K562 (cell line): ENCODE measurements around the gene GPR26. TPM values are rescaled to one million over a fixed set of nuclear protein-coding genes. Genes with fewer than 3 reads are reported as not detected.

Experiments used
- ATAC-seq: fragments of 200-7000 bp; cut with Tn5 transposase; 3 replicates; pipeline ENCODE4 v1.9.1; 2020; ENCODE audit warnings: moderate library complexity
- BruUV-seq: library from RNA; stranded (reverse); fragments of 400-500 nt; replicated peaks from 2 replicates; lab custom pipeline; 2021; lab: Mats Ljungman, UMichigan
- CTCF ChIA-PET: fragments of 300-600 bp; formaldehyde crosslinking; extraction: SDS; loops from one replicate; lab custom pipeline; 2021; ENCODE audit warnings: low intra/inter-chr PET ratio; lab: Yijun Ruan, JAX
- POLR2A ChIA-PET: fragments of 300-600, 350-650 bp; sonication (Branson Sonifier 250); formaldehyde crosslinking; extraction: SDS; loops from one replicate; lab custom pipeline; 2021; ENCODE audit warnings: antibody characterized with exemption, inconsistent platforms; lab: Yijun Ruan, JAX
- DNase-seq, 4 experiments: peaks; one replicate each; pipeline versions ENCODE4 v3.0.0 to v3.0.0-alpha.2; 2011 to 2018; ENCODE audit warnings: low spot score in 3 of 4, mixed read lengths in 3 of 4; ENCODE audit errors: extremely low read depth in 1 of 4
- FAIRE-seq: peaks from 2 replicates; lab custom pipeline; 2011; peaks lifted over from hg19 to GRCh38; lab: Jason Lieb, UNC
- H2AFZ ChIP-seq: 2 replicates; pipeline ENCODE4 v1.6.0; 2011; ENCODE audit warnings: low read depth, low read length, control low read depth, inconsistent platforms
- H3K27ac ChIP-seq: fragments of 200-600 bp; 3 replicates; pipeline ENCODE4 v1.8.0; 2011; ENCODE audit warnings: low read depth, mild to moderate bottlenecking, control low read depth, inconsistent platforms, low read length, moderate library complexity, mixed read lengths; ENCODE audit errors: extremely low read depth
- H3K27me3 ChIP-seq, 2 experiments: fragments of 300-600 bp in 1 of 2; 2 replicates in 1 of 2; 3 replicates in 1 of 2; pipeline versions ENCODE4 v1.6.0 to v1.8.0; 2011; ENCODE audit warnings: inconsistent platforms in 2 of 2, low read length in 2 of 2, mild to moderate bottlenecking in 1 of 2, mixed read lengths in 1 of 2, moderate library complexity in 1 of 2; ENCODE audit not compliant: control insufficient read depth in 2 of 2, insufficient read depth in 2 of 2
- H3K36me3 ChIP-seq: fragments of 300-600 bp; 3 replicates; pipeline ENCODE4 v1.8.0; 2011; ENCODE audit warnings: mild to moderate bottlenecking, low read length, inconsistent platforms; ENCODE audit not compliant: control insufficient read depth, insufficient read depth
- H3K4me1 ChIP-seq, 2 experiments: fragments of 200-600 bp in 1 of 2; replicated peaks in 1 of 2; 2 replicates in 1 of 2; 3 replicates in 1 of 2; pipeline versions ENCODE4 v1.5.1 to v1.8.0; 2011; ENCODE audit warnings: inconsistent platforms in 2 of 2, low read length in 2 of 2, mild to moderate bottlenecking in 1 of 2, mixed read lengths in 1 of 2, moderate library complexity in 1 of 2; ENCODE audit not compliant: control insufficient read depth in 2 of 2, insufficient read depth in 2 of 2
- H3K4me2 ChIP-seq: 2 replicates; pipeline ENCODE4 v1.6.1; 2011; ENCODE audit warnings: low read length, control low read depth, inconsistent platforms, mixed read lengths; ENCODE audit not compliant: insufficient read depth
- H3K4me3 ChIP-seq: fragments of 200-600 bp; sonication (generic), shearing (Covaris generic); 2 replicates; pipeline ENCODE4 v1.5.1; 2016; ENCODE audit warnings: control low read depth, inconsistent platforms
- H3K79me2 ChIP-seq: fragments of 200-600 bp; 3 replicates; pipeline ENCODE4 v1.8.0; 2011; ENCODE audit warnings: low read length, inconsistent platforms; ENCODE audit not compliant: control insufficient read depth, insufficient read depth
- H3K9ac ChIP-seq, 2 experiments: 2 replicates each; pipeline versions ENCODE4 v1.6.0 to v1.6.1; 2011; ENCODE audit warnings: low read depth in 2 of 2, low read length in 2 of 2, control low read depth in 1 of 2, inconsistent platforms in 1 of 2, mild to moderate bottlenecking in 1 of 2, mixed read lengths in 1 of 2; ENCODE audit not compliant: insufficient read depth in 1 of 2
- H3K9me1 ChIP-seq: one replicate; pipeline ENCODE4 v1.6.0; 2011; ENCODE audit warnings: inconsistent platforms, mild to moderate bottlenecking, low read length, moderate library complexity; ENCODE audit not compliant: control insufficient read depth, insufficient read depth
- H3K9me3 ChIP-seq: replicated peaks from 2 replicates; pipeline ENCODE4 v1.5.1; 2011; ENCODE audit warnings: low read depth, low read length, inconsistent platforms; ENCODE audit not compliant: control insufficient read depth, insufficient read depth
- H4K20me1 ChIP-seq: replicated peaks from 2 replicates; pipeline ENCODE4 v1.6.1; 2011; ENCODE audit warnings: low read length, inconsistent platforms, mixed read lengths; ENCODE audit not compliant: control insufficient read depth, insufficient read depth
- CEBPG ChIP-seq, 3 experiments: fragments of 200-800 bp in 1 of 3; sonication (Bioruptor generic) in 1 of 3; sonication (generic) in 1 of 3; formaldehyde crosslinking in 1 of 3; IDR thresholded peaks in 2 of 3; conservative IDR thresholded peaks in 1 of 3; 2 replicates each; pipeline versions ENCODE4 v1.6.1 to v1.8.0; 2016 to 2022; ENCODE audit warnings: missing compliant biosample characterization in 2 of 3, missing genetic modification characterization in 2 of 3, mild to moderate bottlenecking in 1 of 3, missing genetic modification reagents in 1 of 3
- HNRNPL ChIP-seq: fragments of 200-400 bp; formaldehyde crosslinking; IDR thresholded peaks from 2 replicates; pipeline ENCODE4 v1.6.1; 2017; ENCODE audit warnings: low read depth, mild to moderate bottlenecking, low read length
- KDM2B ChIP-seq: fragments of 250-450 bp; sonication (Bioruptor Pico); IDR thresholded peaks from 2 replicates; pipeline ENCODE4 v1.8.0; 2021; ENCODE audit warnings: mild to moderate bottlenecking, moderate library complexity
- KLF10 ChIP-seq: fragments of 250-450 bp; sonication (Bioruptor Pico); IDR thresholded peaks from 2 replicates; pipeline ENCODE4 v1.6.1; 2021; ENCODE audit warnings: matching md5 sums
- NCOA4 ChIP-seq: fragments of 450-650 bp; IDR thresholded peaks from 2 replicates; pipeline ENCODE4 v1.6.1; 2018; ENCODE audit warnings: mild to moderate bottlenecking; ENCODE audit not compliant: partially characterized antibody
- PTRF ChIP-seq: fragments of 450-650 bp; IDR thresholded peaks from 2 replicates; pipeline ENCODE4 v1.6.1; 2016; ENCODE audit warnings: mild to moderate bottlenecking, missing genetic modification characterization, missing compliant biosample characterization
- RFX7 ChIP-seq: fragments of 250-450 bp; sonication (Bioruptor Pico); IDR thresholded peaks from 2 replicates; pipeline ENCODE4 v1.5.1; 2021; ENCODE audit warnings: mild to moderate bottlenecking
- SPI1 ChIP-seq: IDR thresholded peaks from 2 replicates; pipeline ENCODE4 v1.6.1; 2011; ENCODE audit warnings: low read depth, low read length, control low read depth, borderline replicate concordance
- U2AF2 ChIP-seq: fragments of 200-400 bp; formaldehyde crosslinking; optimal IDR thresholded peaks from 2 replicates; pipeline ENCODE3; 2017; ENCODE audit warnings: low read depth, mild to moderate bottlenecking, low read length
- ZC3H8 ChIP-seq: fragments of 450-650 bp; IDR thresholded peaks from 2 replicates; pipeline ENCODE4 v1.6.1; 2017
- ZFP30 ChIP-seq: fragments of 250-450 bp; sonication (Bioruptor Pico); IDR thresholded peaks from 2 replicates; pipeline ENCODE4 v1.8.0; 2022; ENCODE audit warnings: moderate library complexity, mild to moderate bottlenecking, inconsistent platforms, borderline replicate concordance
- ZNF717 ChIP-seq: fragments of 250-450 bp; sonication (Bioruptor Pico); IDR thresholded peaks from 2 replicates; pipeline ENCODE4 v1.5.0; 2021
- WGBS: fragments of 100-300 bp; shearing (Covaris generic); methylation state at CpG from one replicate; pipeline ENCODE4 v1.1.6; 2016; ENCODE audit warnings: low coverage, mixed read lengths; ENCODE audit not compliant: insufficient coverage; ENCODE audit errors: missing lambda C conversion rate; 5-methylcytosine and 5-hydroxymethylcytosine counted together
- in situ Hi-C: fragments of 300-500 bp; cut with MboI; formaldehyde crosslinking; loops from 4 replicates; pipeline ENCODE4 v1.15.0; 2018; ENCODE audit warnings: inconsistent platforms, mixed read lengths
- intact Hi-C: fragments of 100-400 bp; cut with micrococcal nuclease; formaldehyde crosslinking; loops from 2 replicates; pipeline ENCODE4 v1.14.2; 2022
- polyA plus RNA-seq, 8 experiments: library from polyadenylated mRNA; depleted of rRNA in 4 of 8; stranded (reverse) in 5 of 8; unstranded in 3 of 8; fragments of >200 nt; fragmentation: Nextera tagmentation in 2 of 8; fragmentation: Illumina TruSeq in 1 of 8; extraction: Ambion mirVana in 2 of 8; extraction: Trizol in 1 of 8; gene quantifications; 2 replicates each; pipeline versions ENCODE4 v1.2.1 to v1.2.3, GENCODE V29; 2011 to 2014; ENCODE audit warnings: inconsistent platforms in 1 of 8, missing spikeins in 1 of 8
- total RNA-seq, 7 experiments: library from RNA; depleted of rRNA in 6 of 7; stranded (reverse); fragments of >200 nt in 6 of 7; fragmentation: Illumina TruSeq in 2 of 7; extraction: Trizol in 2 of 7; gene quantifications; 2 replicates each; pipeline versions ENCODE4 v1.2.1 to v1.2.3, GENCODE V29; 2011 to 2021; ENCODE audit warnings: low replicate concordance in 1 of 7
- TF ChIP-seq, protein P1 (sequence below): fragments of 250-450 bp; sonication (Bioruptor Pico); IDR thresholded peaks from 2 replicates; pipeline ENCODE4 v1.5.0; 2021; ENCODE audit warnings: mild to moderate bottlenecking, borderline replicate concordance
- TF ChIP-seq, protein P2 (sequence below): fragments of 450-650 bp; formaldehyde crosslinking; IDR thresholded peaks from 2 replicates; pipeline ENCODE4 v1.4.0; 2022; ENCODE audit warnings: missing genetic modification characterization

GPR26 gene
- total and polyA plus RNA-seq, 9 of the 15 experiments (the other 6 are each of a cell fraction or from before 2014, with no cell fraction given): not detected

DNA sequence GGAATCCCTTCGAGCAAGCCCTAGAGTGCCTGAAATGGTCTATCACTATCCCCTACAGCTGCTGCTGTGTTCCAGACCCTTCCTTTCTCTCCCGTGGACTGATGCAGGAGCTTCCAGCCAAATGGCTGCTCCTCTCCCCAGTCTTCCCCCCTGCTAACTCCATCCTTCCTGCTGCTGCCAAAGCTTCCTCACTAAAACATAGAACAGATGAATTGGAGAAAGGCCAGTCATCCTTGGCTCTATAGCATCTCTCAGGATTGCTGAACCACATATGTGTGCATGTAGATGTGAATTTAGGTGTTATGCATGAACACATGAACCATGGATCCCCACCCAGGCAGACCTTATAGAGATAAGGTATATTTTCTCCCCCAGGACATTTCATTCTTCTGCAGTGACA, 60.7 kb downstream of the GPR26 start (continued):
- TF ChIP-seq, protein P1, sequence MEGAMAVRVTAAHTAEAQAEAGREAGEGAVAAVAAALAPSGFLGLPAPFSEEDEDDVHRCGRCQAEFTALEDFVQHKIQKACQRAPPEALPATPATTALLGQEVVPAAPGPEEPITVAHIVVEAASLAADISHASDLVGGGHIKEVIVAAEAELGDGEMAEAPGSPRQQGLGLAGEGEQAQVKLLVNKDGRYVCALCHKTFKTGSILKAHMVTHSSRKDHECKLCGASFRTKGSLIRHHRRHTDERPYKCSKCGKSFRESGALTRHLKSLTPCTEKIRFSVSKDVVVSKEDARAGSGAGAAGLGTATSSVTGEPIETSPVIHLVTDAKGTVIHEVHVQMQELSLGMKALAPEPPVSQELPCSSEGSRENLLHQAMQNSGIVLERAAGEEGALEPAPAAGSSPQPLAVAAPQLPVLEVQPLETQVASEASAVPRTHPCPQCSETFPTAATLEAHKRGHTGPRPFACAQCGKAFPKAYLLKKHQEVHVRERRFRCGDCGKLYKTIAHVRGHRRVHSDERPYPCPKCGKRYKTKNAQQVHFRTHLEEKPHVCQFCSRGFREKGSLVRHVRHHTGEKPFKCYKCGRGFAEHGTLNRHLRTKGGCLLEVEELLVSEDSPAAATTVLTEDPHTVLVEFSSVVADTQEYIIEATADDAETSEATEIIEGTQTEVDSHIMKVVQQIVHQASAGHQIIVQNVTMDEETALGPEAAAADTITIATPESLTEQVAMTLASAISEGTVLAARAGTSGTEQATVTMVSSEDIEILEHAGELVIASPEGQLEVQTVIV (CRISPR knock-in tag): no peak
- no peak for TF ChIP-seq ZNF717 (CRISPR knock-in tag)
- TF ChIP-seq CEBPG (CRISPR knock-in tag; IDR thresholded peaks at IDR 0.05): no peak
- TF ChIP-seq CEBPG (tag; conservative IDR thresholded peaks at IDR 0.05 in 1 of 2, IDR thresholded peaks at IDR 0.05 in 1 of 2): no peak
- TF ChIP-seq, protein P2, sequence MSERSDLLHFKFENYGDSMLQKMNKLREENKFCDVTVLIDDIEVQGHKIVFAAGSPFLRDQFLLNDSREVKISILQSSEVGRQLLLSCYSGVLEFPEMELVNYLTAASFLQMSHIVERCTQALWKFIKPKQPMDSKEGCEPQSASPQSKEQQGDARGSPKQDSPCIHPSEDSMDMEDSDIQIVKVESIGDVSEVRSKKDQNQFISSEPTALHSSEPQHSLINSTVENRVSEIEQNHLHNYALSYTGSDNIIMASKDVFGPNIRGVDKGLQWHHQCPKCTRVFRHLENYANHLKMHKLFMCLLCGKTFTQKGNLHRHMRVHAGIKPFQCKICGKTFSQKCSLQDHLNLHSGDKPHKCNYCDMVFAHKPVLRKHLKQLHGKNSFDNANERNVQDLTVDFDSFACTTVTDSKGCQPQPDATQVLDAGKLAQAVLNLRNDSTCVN (CRISPR knock-in tag): no peak
- no peak for TF ChIP-seq KDM2B (CRISPR knock-in tag)

DNA sequence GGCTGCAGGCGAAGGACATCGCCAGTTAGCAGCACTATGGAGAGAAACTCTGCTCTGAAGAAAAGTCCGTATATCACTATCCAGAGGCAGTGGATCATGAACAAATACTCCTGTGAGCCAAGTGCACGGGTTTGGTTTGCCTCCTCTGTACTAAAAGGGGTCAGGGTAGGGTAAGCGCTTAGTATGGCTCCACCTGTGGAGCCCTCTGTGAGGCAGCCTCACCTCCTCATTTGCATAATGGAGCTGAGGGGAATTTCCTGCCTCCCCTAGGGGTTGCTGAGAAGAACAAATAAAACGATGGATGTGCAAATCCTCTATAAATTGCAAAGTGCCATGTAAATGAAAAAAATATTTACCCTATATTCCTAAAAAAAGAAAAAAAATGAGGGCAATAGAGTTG, 63.4 kb downstream of the GPR26 start:
- FAIRE-seq (no peak), ATAC-seq (no peak), DNase-seq (no peak)
- WGBS: 0% methylated on average over 6 of the region's 6 CpGs
- Histone ChIP-seq H4K20me1 (no peaks in the 10 kb centered on the region), H3K4me3 (no peak overlapping the region), H3K36me3 (no peaks in the 10 kb centered on the region), H3K4me1 (no peaks in the 10 kb centered on the region), H3K27me3 (peaks cover 0 to 5% of the 10 kb centered on the region in 2 experiments; a peak in 1 of 5 replicates), H3K9me1 (no peaks in the 10 kb centered on the region), H3K9ac (no peak overlapping the region), H3K79me2 (no peaks in the 10 kb centered on the region), H3K4me2 (no peak overlapping the region), H2AFZ (no peak overlapping the region), H3K9me3 (no peaks in the 10 kb centered on the region), H3K27ac (no peak overlapping the region)
- POLR2A ChIA-PET: no interaction called here
- CTCF ChIA-PET: no interaction called here
- in situ Hi-C loops (no loop called here), intact Hi-C loops (no loop called here)
- BruUV-seq: no TSS peak
- TF ChIP-seq HNRNPL (no peak), ZFP30 (no peak), SPI1 (no peak), ZC3H8 (no peak), U2AF2 (no peak), NCOA4 (no peak), PTRF (tag) (no peak), KLF10 (CRISPR knock-in tag) (no peak), RFX7 (CRISPR knock-in tag) (no peak)
